Stimulated activated CD4-positive, alpha-beta T cell treated with anti-CD3 and anti-CD28 coated beads, Interleukin-2, amount 100 ng/mL, for 24 hours (primary cell): ENCODE data around the gene BAIAP2.

Experiments
- DNase-seq, 2 donors: peaks; one replicate each; pipeline ENCODE4 v3.0.0-alpha.2; 2020

The BAIAP2 gene

GRCh38 chr17:81053041-81053970, 18.4 kb downstream of the BAIAP2 start:
- no peak for DNase-seq

- no peak for DNase-seq
These were observed 19.4 kb downstream of the BAIAP2 start for GRCh38 chr17:81054308-81054707.

DNA sequence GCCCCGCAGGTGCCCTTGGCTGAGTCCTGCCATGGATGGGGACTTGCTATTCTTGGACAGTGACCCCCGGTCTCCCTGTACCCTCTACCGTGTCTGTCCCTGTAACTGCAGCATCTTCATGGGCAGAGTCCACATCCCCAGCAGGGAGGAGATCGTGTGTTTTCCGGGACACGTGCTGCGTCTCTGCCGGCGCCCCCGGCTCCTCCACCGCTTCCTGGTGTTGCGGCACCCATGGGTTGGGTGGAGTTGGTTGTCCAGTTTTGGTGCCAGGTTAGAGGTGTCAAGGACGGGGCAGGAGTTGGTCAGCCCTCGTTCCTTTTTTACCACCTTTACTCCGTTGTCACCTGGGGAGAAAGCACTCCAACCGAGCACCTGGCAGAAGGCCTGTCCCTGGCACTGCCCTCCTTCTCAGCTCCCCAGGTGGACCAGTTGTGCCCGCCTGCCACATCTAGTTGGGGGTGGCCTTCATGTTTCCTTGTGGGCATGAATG, 20.0 kb downstream of the BAIAP2 start:
- DNase-seq: no peak

DNA sequence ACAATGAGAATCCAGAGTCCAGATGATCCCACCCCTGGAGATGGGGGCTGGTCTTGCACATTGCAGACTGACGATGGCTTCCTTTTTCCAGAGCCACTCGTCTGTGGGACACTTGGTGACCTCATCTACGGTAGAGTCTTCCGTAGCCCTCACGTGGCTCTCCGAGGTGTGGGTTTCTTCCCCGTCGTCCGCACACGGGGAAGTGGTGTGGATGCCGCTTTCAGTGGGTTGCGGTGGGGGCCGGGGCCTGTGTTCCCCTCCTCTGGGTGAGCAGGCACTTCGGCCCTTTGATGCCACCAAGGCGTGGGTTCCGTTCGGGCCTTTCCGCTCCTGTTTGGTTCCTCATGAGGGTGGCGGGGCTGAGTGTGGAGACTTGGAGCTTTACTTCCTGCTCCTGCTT, 21.4 kb downstream of the BAIAP2 start:
- no peak for DNase-seq

DNA sequence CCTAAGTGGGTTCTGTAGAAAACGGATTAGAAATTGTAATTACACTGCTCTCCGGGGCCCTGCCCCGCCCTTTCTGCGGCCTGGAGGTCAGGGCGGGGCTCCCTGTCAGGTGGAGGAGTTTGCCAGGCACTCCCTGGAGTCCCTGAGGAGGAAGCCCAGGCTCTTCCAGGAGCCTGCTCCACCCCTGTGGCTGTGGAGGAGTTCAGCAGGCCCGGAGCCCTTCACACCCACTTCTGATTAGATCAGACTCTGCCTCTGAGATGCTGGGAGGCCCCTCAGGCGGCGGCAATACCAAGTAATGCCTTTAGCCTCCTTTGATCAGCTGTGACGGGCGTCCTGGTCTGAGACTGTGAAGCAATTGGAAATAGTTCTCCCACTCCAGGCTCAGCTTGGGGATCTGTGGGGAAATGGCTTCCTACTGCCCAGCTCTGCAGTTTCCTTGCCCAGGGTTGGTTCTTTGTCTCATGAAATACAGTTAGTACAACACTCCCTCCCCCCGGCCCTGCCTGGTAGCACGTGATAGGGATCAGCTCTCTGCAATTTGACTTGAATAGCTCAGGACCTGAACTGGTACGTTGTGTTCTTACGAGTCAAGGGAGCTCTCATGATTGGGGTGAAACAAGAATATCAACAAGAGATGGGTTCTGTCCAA, 22.3 kb downstream of the BAIAP2 start:
- no peak for DNase-seq

GRCh38 chr17:81057777-81058176, 22.8 kb downstream of the BAIAP2 start:
- DNase-seq: no peak

- peak in 1 of 2 donors; percentile 14 for DNase-seq
These were observed 23.4 kb downstream of the BAIAP2 start for GRCh38 chr17:81058263-81058871.

- DNase-seq: no peak
These were observed 24.1 kb downstream of the BAIAP2 start for GRCh38 chr17:81059026-81059425.

- no peak for DNase-seq
These were observed 25.5 kb downstream of the BAIAP2 start for GRCh38 chr17:81060416-81060815.

DNA sequence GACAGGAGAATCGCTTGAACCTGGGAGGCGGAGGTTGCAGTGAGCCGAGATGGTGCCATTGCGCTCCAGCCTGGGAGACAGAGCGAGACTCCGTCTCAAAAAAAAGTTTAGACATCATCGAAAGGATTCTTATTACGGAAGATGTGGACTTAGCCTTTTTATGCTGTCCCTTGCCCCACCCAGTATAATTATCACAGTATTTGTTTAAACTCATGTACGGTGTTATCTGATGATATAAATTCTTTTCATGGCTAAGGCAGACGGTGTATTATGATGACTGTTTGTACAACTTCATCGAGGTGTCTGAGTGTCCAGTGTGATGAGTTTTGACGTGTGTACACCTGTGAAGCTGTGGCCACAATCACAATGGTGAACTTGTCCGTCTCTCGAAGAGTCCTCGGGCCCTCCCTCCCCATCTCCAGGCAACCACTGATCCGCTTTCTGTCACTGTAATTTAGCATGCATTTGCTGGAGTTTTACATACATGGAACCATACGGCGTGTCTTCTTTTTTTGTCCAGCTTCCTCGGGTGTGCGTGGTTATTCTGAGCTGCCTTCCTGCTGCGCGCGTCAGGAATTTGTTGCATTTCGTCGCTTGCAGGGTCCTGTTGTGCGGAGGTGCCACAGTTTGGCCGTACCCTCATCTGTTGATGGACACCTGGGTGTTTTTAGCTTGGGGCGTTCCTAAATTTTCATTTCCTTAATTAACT, 26.2 kb downstream of the BAIAP2 start:
- DNase-seq: no peak

DNA sequence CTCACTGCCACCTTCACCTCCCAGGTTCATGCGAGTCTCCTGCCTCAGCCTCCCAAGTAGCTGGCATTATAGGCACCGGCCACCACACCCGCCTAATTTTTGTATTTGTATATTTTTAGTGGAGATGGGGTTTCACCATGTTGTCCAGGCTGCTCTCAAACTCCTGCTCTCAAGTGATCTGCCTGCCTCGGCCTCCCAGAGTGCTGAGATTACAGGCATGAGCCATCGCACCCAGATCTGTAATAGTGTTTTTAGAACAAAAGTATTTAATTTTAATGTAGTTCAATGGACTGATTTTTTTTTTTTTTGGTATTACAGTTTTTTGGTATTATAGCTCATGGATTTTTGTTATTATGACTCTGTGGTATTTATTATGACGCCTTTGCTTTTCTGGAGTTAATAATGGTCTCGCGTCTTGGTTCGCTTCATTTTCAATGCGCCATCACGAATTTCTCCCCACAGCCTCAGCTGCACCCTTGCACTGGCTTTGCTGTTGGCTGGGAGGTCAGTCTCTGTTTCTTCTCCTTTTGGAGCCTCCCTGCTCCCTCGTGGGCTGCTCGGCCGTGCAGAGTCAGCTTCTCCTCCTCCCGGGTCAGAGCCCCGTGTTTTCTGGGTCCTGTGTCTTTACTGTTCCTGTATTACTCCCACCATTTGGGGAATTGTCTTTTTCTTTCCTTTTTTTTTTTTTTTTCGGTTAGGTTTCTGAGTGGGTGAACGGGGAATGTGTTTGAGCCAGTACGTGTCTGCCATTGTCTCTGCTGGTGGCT, 27.2 kb downstream of the BAIAP2 start:
- DNase-seq: no peak

DNA sequence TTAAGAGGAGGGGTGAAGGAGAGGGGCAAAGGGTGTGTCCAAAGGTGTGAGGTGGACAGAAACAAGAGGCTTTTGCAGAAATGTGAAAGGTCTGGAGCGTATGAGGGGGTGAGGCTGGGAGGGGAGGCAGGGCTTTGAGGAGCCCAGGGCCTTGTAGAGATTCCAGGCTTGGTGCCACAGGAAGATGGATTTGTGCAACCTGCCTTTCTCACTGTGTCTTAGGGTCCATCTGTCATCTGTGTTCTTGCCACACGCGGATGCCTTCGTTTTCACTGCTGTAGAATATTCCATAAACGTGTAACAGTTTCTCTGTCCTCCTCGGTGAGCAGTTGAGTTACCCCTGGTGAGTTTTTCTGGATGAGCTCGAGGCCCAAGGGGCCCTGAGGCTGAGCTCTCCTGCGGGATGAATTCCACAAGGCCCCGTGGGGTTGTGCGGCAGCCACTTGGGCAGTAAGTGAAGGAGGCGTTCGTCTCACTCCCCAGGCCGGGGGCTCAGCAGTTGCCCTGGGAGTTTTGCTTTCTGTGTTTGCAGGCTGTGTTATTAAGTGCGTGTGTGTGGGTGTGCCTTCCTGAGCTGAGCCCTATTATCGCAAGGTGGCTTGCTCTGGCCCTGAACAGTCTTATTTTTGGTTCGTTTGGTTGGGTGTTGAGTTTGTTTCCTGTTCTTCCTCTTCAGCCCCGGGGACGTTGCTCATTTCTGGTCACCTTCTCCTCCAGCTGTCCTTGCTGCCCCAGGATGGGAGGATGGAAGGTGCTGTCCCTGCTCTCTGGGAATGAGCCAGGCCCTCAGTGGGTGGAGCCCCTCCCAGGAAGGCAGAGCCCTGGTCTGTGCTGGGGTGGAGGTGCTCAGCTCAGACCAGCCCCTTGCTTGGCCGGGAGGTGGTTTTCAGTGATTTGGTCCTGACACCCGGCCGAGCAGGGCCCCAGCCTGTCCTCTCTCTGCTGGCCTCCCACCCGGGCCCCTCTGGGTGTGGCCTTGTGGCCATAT, 28.4 kb downstream of the BAIAP2 start:
- no peak for DNase-seq

GRCh38 chr17:81064678-81065475, 29.9 kb downstream of the BAIAP2 start:
- no peak for DNase-seq

DNA sequence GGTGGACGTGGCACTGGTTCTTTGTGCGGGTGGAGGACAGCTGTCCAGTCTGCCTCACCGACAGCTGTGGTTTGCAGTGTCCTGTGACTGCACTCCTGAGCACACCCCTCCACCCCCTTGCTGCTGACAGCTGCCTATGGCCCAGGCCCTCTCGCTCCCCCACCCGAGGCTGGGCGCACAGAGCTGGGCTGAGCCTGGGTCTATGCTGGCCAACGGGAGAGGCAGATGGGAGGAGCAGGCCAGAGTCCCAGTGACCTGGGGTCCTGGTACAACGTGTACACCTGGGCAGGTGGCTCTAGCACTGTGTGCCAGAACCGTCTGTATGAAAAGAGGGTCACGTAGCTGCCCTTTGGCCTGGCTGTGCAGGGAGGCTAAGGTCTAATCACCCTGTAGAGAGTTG, 30.5 kb downstream of the BAIAP2 start:
- DNase-seq: no peak

GRCh38 chr17:81066072-81066471, 31.1 kb downstream of the BAIAP2 start:
- no peak for DNase-seq

DNA sequence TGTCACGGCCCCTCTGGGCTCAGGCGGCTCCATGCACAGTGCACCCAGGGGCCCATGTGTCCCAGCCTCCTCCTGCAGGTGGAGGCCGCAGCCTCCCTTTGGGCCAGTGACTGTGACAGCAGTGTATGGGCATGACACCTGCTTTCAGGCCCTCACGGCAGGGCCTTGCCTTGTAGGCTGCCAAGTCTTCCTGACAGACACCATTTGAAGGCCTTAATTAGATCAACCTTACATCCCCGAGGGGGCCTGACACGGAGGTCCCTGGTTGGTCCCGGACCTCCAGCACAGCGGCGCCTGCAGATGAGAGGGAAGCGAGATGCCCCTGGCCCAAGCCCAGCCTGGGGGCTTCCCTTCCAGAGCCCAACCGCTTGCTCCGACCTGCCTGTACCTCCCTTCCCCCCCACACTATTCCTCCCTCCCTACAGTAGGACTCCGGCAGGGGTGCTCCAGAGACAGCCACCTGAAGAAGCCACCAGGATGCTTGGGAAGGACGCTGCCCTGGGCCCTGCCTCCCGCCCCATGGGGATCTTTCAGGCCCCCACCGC, 31.9 kb downstream of the BAIAP2 start:
- DNase-seq: no peak

DNA sequence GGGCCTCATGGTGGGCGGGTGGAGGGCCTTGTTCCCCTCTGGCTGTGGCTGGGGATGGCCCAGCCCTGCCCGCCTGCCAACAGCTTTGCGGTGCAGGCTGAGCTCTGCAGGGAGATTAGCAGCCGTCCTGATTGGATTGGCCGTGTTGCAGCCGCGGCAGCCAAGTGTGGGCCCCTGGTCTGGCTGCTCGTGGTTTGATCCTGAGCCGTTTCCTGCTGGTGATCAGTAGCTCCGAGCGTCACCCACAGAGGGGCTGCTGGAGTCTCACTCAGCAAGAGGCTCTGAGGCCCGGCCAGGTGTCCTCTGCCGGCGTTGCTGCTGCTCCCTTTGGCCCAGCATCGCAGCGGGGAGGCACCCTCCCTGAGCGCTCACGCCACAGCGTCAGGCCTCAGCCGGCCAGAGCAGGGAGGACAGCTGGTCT, 32.5 kb downstream of the BAIAP2 start:
- no peak for DNase-seq

DNA sequence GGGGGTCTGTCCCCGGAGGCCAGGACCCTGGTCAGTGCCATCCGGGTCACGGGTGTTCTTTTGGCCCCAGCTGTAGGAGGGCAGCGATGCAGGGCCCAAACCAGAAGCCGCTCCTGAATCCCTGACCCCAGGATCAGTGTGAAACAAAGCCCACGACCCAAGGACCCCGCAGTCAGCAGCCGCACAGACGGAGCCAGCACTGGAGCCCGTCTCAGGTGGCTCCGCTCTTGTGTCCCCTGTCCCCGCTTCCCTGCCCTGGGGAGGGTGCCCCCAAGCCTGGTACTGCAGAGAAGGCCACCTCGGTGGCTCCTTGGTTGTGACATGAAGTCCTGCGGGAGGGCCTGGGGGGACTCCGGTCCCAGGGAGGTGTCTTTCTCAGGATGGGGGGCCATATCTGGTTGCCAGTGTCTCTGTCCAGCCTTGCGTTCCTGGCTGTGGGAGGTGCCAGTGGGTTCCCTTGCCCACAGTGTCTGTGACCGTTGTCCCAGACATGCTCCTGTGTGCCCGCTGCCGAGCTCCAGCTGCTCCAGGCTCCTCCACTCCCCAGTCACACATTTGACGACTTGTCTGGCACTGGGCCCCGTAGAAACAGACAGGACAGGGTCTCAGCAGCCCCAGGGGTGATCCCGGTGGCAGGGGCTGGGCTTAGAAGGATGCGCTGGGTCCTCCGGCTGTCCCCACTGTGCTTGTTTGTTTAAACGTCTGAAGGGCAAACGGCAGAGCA, 33.6 kb downstream of the BAIAP2 start:
- no peak for DNase-seq

GRCh38 chr17:81069135-81069645, 34.2 kb downstream of the BAIAP2 start:
- no peak for DNase-seq
